Activated CD8-positive, alpha-beta memory T cell treated with anti-CD3 and anti-CD28 coated beads for 48 hours (primary cell): ENCODE data around the gene DAB1.

ENCODE experiments used
- DNase-seq, 3 experiments: peaks; one replicate each; pipeline ENCODE4 v3.0.0-alpha.2; 2020; ENCODE audit warnings: low read depth in 2 of 3, low spot score in 2 of 3

Gene DAB1

DNA sequence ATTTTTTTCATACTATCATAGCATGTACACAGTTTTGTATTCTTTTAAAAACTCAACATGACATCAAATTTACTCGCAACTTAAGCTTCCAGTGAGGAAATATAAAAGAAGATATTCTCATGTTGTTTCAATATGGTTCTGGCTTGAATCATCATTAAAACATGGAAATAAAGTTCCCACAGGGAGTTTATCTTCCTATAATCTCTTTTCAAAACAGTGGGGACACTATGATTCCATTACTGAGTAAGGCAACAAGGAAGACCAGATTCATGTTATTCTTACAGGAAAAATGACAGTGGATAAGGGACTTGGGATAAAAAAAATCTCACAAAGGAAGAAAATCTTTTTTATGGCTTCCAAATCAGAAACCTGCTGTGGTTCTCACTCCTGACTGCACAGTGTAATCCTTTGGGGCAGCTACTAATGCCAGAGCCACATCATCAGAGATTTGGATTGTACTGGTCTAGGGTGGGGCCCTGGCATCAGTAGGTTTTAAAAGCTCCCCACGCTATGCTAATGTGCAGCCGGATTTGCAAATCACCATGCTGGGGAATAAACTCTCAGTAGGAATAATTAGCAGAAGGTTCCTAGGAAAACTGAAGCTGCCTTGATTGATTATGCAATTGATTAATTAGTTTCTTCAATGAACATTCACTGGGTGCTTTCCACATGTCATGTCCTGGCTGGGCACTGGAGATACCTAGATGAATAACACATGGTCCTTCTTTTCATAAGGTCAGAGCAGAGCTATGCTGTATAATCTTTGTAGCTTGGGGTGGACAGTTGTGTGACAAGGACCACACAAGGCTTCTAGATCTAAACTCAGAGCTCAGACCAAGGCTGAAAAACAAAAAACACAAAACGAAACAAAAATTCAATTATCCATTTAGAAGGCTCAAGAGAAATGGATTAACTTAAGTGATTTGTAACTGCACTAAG, 386.9 kb downstream of the DAB1 start:
- no peak for DNase-seq

DNA sequence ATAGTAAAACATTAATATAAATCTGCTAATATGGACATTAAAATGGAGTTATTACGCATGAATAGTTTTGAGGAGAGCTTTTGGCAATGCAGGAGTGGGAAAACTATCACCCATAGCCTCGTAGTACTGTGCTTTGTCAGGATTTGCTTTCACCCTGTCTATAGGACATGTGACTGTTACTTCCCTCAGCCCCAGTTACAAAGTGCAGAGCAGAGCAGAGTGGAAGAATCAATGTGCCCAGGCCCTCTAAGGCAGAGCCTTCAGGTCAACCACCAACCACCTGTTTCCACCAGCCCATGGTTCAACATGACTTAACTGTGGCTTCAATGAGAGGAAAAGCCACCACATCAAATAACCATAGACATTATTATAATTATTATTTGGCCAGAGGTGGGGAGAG, 389.1 kb downstream of the DAB1 start:
- DNase-seq = no peak

DNA sequence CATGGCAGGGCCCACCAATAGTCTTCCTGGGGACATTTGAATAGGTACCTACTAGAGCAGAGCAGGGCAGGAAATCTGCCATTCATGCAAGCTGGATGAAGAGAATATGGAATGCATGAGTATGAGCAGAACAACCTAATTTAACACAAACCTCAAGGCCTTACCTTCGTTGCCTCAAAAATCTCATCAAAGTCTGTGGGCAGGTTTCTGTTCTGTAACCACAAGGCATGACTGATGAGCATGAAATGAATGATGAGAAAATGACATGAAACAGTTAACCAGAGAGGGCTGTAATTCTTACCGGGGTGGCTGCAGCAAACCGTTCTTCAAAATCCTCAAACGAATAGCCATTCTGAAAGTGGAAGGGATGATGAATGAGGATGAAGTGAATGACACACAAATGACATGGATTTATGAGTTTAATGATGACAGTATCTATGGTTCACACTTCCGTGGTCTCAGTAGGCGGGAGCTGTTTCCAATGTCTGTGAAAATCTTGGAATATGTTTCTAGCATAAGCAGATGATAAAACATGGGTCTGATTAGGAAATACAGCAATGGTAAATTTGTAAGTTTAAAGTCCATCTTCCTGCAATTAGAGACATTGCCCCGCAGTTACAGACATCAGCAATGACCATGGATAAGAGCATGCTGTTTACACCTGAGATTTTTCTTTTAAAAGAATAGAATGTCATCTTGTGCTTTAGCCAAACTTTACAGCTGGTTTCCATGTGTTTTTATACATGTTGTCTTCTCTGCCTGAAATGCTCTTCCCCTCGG, 390.4 kb downstream of the DAB1 start:
- DNase-seq = no peak

DNA sequence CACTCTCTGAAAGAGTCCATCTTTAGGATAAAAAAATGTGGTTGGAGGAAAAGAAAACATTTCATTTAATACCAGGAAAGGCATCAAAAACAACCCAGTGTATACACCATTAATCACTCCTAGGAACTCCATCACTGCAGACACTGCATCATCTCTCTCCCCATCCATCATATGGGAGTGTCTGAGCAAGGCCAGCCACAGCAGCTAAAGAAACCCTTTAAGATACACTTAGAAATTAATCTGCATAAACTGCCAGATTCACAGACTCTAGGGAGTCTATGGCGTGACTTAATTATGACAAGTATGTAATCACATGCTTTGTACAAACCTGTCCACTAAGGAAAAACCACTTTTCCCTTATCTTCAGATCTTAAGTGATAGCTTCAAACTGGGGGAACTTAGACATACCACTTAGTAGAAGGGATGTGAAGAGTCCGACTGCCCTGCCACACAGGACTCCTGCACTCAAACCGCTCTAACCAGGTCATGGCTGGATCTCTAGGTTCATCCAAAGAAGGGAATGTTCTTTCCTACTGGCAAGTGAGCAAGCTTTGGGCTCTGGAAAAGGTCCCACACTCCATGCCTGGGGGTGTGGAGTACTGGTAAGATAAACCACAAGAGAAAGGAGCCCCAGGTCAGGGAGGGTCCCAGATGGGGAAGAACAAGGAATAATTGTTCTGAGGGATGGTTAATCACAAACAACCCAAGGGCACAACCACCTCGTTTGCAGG, 397.1 kb downstream of the DAB1 start:
- DNase-seq = no peak

DNA sequence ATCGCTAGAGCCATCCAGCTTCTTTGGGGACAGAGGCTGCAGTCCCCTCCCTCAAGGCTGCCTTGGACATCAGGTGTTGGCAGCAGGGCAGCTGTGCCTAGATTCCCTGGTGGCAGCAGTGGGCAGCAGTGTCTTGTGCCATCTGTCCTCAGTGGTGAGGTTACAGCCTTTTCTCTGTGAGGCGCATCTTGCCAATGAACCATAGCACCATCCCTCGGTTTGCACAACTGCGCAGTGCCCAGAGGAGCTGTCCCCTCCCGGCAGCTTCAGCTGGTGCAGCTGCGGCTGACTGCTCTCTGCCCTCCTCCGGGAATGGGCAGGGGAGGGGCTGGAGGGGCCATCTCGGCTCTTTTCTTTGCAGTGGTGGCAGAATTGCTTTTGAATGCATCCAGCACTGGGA, 399.0 kb downstream of the DAB1 start:
- DNase-seq = no peak

GRCh38 chr1:57024428-57024827, 399.4 kb downstream of the DAB1 start:
- DNase-seq = no peak

- no peak for DNase-seq
Measured at GRCh38 chr1:57020216-57020615, 403.6 kb downstream of the DAB1 start.

- no peak for DNase-seq
Measured at GRCh38 chr1:57019236-57019839, 404.5 kb downstream of the DAB1 start.

DNA sequence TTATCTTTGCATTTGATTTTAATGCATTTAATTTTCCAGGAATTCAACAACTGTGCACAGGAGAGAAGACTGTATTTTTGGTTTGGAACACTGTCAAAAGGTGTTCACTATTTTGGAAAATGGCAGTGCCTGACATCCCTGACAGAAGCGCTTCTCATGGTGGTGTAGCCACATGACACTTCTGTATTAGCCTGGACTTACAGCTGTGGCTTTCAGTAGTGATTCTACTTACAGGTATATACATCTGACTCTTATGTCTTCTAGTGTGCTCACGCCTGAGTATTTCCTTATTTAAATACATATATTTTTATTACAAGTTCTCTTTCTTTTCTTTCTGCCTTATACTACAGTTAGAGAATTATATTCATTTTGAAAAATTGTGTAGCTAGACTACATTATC, 405.7 kb downstream of the DAB1 start:
- no peak for DNase-seq

DNA sequence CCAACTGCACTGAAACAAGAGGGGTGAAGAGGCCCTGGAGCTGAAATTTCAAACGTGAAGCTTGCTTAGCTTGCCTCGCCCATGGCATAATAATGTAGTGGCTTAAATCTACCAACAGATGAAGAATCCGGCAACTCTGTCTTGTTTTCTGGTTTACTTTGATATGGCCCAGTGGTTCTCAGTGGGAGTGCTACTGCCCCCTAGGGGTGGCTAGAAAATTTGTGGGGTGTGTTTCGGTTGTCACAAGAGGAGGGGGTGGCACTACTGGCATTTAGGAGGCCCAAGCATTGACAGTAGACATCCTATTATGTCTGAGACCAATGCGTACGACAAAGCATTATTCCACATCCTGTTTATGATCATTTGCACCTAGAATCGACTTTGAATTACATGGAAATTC, 406.1 kb downstream of the DAB1 start:
- DNase-seq = no peak

DNA sequence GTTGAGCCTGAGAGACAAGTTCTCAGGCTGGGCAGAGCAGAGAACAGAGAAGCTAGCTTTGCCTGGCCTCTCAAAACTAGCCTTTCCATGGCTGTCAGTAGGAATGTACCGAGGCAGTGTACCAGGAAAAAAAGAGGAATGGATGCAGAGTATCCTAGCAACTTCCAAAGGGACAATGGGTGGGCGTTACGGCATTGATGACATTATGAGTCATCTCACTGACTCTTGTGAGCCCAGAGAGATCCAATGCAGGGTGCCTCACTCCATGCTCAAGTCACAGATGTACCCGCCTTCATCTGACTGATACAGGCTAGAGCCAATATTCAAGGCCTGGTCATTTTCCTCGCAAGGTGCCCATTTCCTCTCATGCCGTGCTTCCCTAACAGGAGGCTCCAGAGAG, 406.7 kb downstream of the DAB1 start:
- no peak for DNase-seq

DNA sequence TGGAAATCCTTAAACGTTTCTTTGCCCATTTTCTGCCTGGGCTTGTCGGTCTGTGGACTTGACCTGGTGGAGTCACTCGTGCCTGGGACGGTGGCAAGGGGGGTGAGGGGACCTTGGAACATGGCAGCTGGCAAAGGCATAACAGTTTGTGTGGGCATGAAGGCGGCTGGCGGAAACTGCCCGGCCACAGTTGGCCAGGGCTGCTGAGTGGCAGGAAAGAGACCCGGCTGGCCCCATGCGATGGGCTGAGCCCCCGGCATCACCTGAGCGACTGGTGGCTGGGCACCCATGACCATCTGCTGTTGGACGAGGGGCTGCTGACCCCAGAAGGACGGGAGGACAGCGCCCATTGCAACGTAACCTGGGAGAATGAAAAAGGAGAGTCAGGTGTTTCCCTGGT, 408.8 kb downstream of the DAB1 start:
- no peak for DNase-seq

DNA sequence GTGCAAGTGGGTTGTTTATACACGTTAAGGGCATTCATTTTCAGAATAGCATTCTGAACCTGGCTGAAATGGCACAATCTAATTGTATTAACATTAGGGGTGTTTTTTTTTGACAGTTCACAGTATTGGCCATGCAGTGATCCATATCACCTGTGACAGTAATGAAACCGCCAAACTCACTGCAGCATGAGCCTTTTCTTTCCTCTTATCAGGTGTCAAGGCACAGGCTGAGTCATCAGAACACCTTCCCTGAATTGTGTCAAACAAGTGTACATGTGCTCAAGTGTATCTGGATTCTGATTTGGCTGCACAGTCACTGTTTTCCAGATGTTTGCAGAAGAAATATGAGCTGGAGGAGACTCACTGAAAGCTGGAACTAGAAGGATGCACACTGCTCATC, 410.3 kb downstream of the DAB1 start:
- DNase-seq = no peak

DNA sequence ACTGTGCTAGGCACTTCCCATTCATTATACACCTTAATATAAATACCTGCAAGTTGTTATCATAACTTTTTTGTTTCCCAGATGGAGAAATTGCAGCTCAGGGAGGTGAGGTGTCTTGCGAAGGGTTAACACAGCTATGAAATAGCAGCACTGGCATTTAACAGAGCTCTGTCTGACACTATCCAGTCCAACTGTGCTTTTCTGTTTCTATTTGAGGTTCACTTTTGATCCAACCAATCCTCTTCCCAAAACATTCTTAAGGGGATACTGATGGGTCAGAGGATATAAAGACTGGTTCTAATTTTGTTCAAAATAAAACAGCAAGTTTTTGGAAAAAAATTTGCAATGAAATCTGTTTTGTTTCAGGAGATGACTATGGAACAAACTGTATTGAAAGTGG, 411.5 kb downstream of the DAB1 start:
- no peak for DNase-seq

- DNase-seq = no peak
Measured at GRCh38 chr1:57010511-57010910, 413.3 kb downstream of the DAB1 start.

- no peak for DNase-seq
Measured at GRCh38 chr1:57007948-57008347, 415.9 kb downstream of the DAB1 start.

- DNase-seq = no peak
Measured at GRCh38 chr1:57007472-57007871, 416.4 kb downstream of the DAB1 start.

DNA sequence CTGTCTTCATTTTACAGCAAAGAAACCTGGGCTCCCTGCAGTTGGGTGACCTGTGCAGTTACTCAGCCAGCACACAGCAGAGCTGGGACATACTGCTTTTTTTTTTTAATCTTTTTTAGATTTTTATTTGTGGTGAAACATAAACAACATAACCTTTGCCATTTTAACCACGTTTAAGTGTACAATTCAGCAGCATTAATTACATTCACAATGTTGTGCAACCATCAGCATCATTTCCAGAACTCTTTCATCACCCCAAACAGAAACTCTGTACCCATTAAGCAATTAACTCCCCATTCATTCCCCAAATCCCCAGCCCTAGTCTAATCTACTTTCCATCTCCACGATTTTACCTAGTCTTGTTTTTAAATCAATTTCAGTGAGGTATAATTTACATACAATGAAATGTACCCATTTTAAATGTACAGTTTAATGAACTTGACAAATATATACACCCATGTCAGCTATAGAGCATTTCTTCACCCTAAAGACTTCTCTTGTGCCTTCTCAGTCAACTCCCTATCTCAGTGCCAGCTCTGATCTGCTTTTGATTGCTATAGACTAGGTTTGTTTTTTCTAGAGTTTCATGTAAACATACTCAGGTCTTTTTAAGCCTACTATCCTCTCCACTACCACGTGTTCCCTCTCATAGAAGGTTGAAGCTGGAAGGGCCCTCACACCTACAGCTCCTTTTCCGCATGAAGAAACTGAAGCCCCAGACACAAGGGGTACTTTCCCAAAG, 420.3 kb downstream of the DAB1 start:
- no peak for DNase-seq

DNA sequence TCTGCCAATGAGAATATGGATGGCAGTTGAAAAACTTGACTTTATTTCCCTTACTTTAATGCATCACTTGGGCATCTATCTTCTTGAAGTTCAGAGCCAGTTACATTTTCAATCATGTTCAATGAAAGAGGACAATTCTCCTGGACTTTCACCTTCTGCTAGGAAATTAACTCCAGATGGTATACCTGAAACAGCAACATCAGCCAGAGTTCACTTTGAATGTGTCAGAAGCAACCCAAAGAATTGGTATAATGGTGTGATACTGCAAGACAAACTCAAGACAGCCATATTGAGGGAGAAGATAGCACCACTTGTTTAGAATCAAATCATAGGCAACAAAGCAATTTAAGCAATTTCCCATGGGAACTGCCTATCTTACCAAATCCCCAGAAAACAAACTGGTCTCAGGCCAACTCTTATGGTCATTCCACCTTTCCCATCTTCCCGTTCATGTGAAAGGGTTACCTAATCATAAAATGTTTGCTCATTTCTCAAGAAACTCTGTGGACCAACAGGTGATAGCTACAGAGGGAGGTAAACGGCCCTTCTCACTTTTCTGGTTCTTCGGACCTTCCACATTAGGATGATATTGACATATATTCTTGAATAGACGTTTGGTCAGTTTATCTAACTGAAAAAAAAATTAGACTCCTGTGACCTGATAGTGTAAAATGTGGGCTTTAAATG, 428.3 kb downstream of the DAB1 start:
- no peak for DNase-seq

GRCh38 chr1:56993475-56993874, 430.4 kb downstream of the DAB1 start:
- no peak for DNase-seq
